ENCODE results near the gene FAM153A.
"Not testable (repeated sequence)": the region's sequence is repeated elsewhere in the genome, so short reads cannot be mapped to it uniquely, and the experiment has no call there.

The FAM153A gene

GRCh38 chr5:177782792-177783633, at the start of gene FAM153A:
FAM153A (minus strand) TSS chr5:177782899.
- peak; percentile 99 for ATAC-seq
- H3K27ac Mint-ChIP-seq: peak within 1 kb of the TSS; percentile 80 to 82
- H3K27me3 Mint-ChIP-seq, H3K9me3 Mint-ChIP-seq, H3K4me1 Mint-ChIP-seq: not testable (repeated sequence)
- DNase-seq: peak in 1 of 2 donors; percentile 32
- peak within 1 kb of the TSS; percentile 72 to 78 for H3K4me3 Mint-ChIP-seq

- not testable (repeated sequence) for DNase-seq, H3K27me3 Mint-ChIP-seq, H3K9me3 Mint-ChIP-seq, H3K4me3 Mint-ChIP-seq, H3K27ac Mint-ChIP-seq, ATAC-seq
- peaks cover 10% of the 10 kb centered on the region for H3K4me1 Mint-ChIP-seq
Observed at GRCh38 chr5:177832287-177832686, 49.6 kb upstream of the FAM153A start.

- DNase-seq (peak in 1 of 2 donors; percentile 30), ATAC-seq (peak; percentile 99)
- H3K4me3 Mint-ChIP-seq, H3K9me3 Mint-ChIP-seq, H3K27ac Mint-ChIP-seq, H3K4me1 Mint-ChIP-seq, H3K27me3 Mint-ChIP-seq: not testable (repeated sequence)
Observed at GRCh38 chr5:177826073-177826472, 43.4 kb upstream of the FAM153A start.

- H3K9me3 Mint-ChIP-seq, H3K4me3 Mint-ChIP-seq: not testable (repeated sequence)
Observed at GRCh38 chr5:177824776-177825175, 42.1 kb upstream of the FAM153A start.

GRCh38 chr5:177822489-177822888, 39.8 kb upstream of the FAM153A start:
- not testable (repeated sequence) for DNase-seq, H3K4me1 Mint-ChIP-seq, H3K4me3 Mint-ChIP-seq, H3K27ac Mint-ChIP-seq, ATAC-seq, H3K9me3 Mint-ChIP-seq, H3K27me3 Mint-ChIP-seq

More at GRCh38 chr5:177824776-177825175, 42.1 kb upstream of the FAM153A start:
- not testable (repeated sequence) for H3K4me1 Mint-ChIP-seq, H3K27me3 Mint-ChIP-seq, H3K27ac Mint-ChIP-seq, DNase-seq, ATAC-seq

- not testable (repeated sequence) for H3K4me1 Mint-ChIP-seq, H3K4me3 Mint-ChIP-seq, ATAC-seq, DNase-seq, H3K27me3 Mint-ChIP-seq, H3K9me3 Mint-ChIP-seq, H3K27ac Mint-ChIP-seq
Observed at GRCh38 chr5:177819664-177820063, 37.0 kb upstream of the FAM153A start.

GRCh38 chr5:177812814-177813425, 30.2 kb upstream of the FAM153A start:
- not testable (repeated sequence) for DNase-seq, H3K27ac Mint-ChIP-seq, H3K27me3 Mint-ChIP-seq, H3K9me3 Mint-ChIP-seq, H3K4me3 Mint-ChIP-seq, H3K4me1 Mint-ChIP-seq
- peak; percentile 64 for ATAC-seq

- not testable (repeated sequence) for H3K27me3 Mint-ChIP-seq, H3K9me3 Mint-ChIP-seq, DNase-seq, H3K4me1 Mint-ChIP-seq, H3K27ac Mint-ChIP-seq, H3K4me3 Mint-ChIP-seq
- ATAC-seq: peak; percentile 44
Observed at GRCh38 chr5:177812160-177812743, 29.6 kb upstream of the FAM153A start.

GRCh38 chr5:177809209-177809913, 26.7 kb upstream of the FAM153A start:
- H3K27me3 Mint-ChIP-seq, H3K4me1 Mint-ChIP-seq, H3K9me3 Mint-ChIP-seq, H3K27ac Mint-ChIP-seq: not testable (repeated sequence)
- peak; percentile 85 for ATAC-seq
- DNase-seq: peak; percentile 30 to 44
- H3K4me3 Mint-ChIP-seq: peak overlapping the region; percentile 37

GRCh38 chr5:177808420-177808819, 25.7 kb upstream of the FAM153A start:
- H3K27ac Mint-ChIP-seq, DNase-seq, H3K9me3 Mint-ChIP-seq, ATAC-seq, H3K4me1 Mint-ChIP-seq, H3K4me3 Mint-ChIP-seq, H3K27me3 Mint-ChIP-seq: not testable (repeated sequence)

- H3K27me3 Mint-ChIP-seq, H3K9me3 Mint-ChIP-seq, H3K4me1 Mint-ChIP-seq, DNase-seq, H3K4me3 Mint-ChIP-seq, H3K27ac Mint-ChIP-seq, ATAC-seq: not testable (repeated sequence)
Observed at GRCh38 chr5:177807265-177807664, 24.6 kb upstream of the FAM153A start.

GRCh38 chr5:177801427-177801826, 18.7 kb upstream of the FAM153A start:
- H3K4me3 Mint-ChIP-seq, H3K27me3 Mint-ChIP-seq, DNase-seq, H3K9me3 Mint-ChIP-seq, H3K4me1 Mint-ChIP-seq, H3K27ac Mint-ChIP-seq: not testable (repeated sequence)
- ATAC-seq: peak; percentile 43

- not testable (repeated sequence) for H3K27ac Mint-ChIP-seq, H3K9me3 Mint-ChIP-seq, H3K4me3 Mint-ChIP-seq, DNase-seq, H3K27me3 Mint-ChIP-seq, H3K4me1 Mint-ChIP-seq
- ATAC-seq: peak; percentile 37
Observed at GRCh38 chr5:177798237-177798840, 15.6 kb upstream of the FAM153A start.

- H3K27me3 Mint-ChIP-seq, H3K27ac Mint-ChIP-seq, DNase-seq, H3K4me1 Mint-ChIP-seq, H3K9me3 Mint-ChIP-seq, ATAC-seq, H3K4me3 Mint-ChIP-seq: not testable (repeated sequence)
Observed at GRCh38 chr5:177793272-177793671, 10.6 kb upstream of the FAM153A start.

GRCh38 chr5:177791649-177792048, 8.9 kb upstream of the FAM153A start:
- H3K27ac Mint-ChIP-seq, ATAC-seq, H3K4me1 Mint-ChIP-seq, H3K27me3 Mint-ChIP-seq, DNase-seq, H3K4me3 Mint-ChIP-seq, H3K9me3 Mint-ChIP-seq: not testable (repeated sequence)
